HFFc6 (cell line): ENCODE results near the gene SPOCK1. TPM values are rescaled to one million over a fixed set of nuclear protein-coding genes. Genes with fewer than 3 reads are reported as not detected.

Source experiments
- DNase-seq: peaks from one replicate; pipeline ENCODE4 v3.0.0-alpha.2; 2018
- H3K27ac Mint-ChIP-seq: 2 replicates; pipeline ENCODE4 v1.8.0; 2020; ENCODE audit warnings: mild to moderate bottlenecking, mixed read lengths
- H3K27me3 Mint-ChIP-seq: 2 replicates; pipeline ENCODE4 v1.8.0; 2021; ENCODE audit warnings: mild to moderate bottlenecking, moderate library complexity, mixed read lengths; ENCODE audit not compliant: insufficient read depth
- H3K36me3 Mint-ChIP-seq: 2 replicates; pipeline ENCODE4 v1.8.0; 2021; ENCODE audit warnings: low read depth, mixed read lengths
- H3K4me1 Mint-ChIP-seq: 2 replicates; pipeline ENCODE4 v1.8.0; 2020; ENCODE audit warnings: low read depth, mixed read lengths
- H3K4me3 Mint-ChIP-seq: 2 replicates; pipeline ENCODE4 v1.8.0; 2020; ENCODE audit warnings: mild to moderate bottlenecking, moderate library complexity, mixed read lengths
- H3K9me3 Mint-ChIP-seq: 2 replicates; pipeline ENCODE4 v1.8.0; 2020; ENCODE audit warnings: mild to moderate bottlenecking, mixed read lengths
- total RNA-seq, 6 experiments: library from RNA; stranded (reverse); fragmentation: NEBNext Ultra II Directional; extraction: Animal tissue kit (Norgen Biotek cat#: 25700); gene quantifications; 2 replicates in 1 of 6; 3 replicates in 5 of 6; pipeline ENCODE4 v1.2.3, GENCODE V29; 2021
- TF ChIP-seq, protein P1 (sequence below): fragments of 200-600 bp; sonication (generic); IDR thresholded peaks from 2 replicates; pipeline ENCODE4 v1.5.0; 2021; ENCODE audit warnings: antibody characterized with exemption, mild to moderate bottlenecking

Gene SPOCK1
- total RNA-seq, 6 experiments from 2014 or later: 111 to 170 (median 125) TPM

DNA sequence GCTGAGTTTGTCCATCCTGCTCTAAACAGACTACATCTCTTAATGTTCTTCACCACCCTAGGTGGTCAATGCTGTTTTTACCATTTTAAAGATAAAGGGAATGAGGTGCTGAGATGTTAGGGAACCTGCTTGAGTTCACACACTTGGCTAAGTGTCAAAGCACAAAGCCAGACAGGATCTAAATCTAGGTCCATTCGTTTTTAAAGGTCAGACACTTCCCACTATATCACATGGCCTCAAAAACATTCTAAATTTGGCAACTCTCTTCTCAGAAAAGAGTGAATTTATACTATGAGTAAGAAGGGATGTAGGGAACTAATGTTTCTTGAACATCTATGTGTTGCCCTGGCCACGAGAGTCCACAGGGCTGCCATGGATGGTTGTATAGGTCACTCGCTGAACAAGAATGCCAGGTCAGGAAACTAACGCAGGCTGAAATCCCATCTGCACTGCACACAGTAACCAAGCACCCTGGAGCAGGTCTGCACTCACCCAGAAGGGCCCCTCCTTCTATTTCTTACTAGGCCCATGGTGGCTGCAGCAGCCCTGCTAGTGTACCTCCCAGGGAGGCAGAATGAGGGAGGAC is 213.0 kb downstream of the SPOCK1 start:
- Mint-ChIP-seq H3K27ac (peak overlapping the region; percentile 29; the same call in 1 of the 2 replicates), H3K4me1 (peaks cover 30% of the 10 kb centered on the region), H3K27me3 (peaks cover 6% of the 10 kb centered on the region), H3K4me3 (no peak overlapping the region), H3K36me3 (0 out of 2 replicates have a peak, but pooled peaks cover 4% of the 10 kb centered on the region), H3K9me3 (no peaks in the 10 kb centered on the region)
- TF ChIP-seq, protein P1, sequence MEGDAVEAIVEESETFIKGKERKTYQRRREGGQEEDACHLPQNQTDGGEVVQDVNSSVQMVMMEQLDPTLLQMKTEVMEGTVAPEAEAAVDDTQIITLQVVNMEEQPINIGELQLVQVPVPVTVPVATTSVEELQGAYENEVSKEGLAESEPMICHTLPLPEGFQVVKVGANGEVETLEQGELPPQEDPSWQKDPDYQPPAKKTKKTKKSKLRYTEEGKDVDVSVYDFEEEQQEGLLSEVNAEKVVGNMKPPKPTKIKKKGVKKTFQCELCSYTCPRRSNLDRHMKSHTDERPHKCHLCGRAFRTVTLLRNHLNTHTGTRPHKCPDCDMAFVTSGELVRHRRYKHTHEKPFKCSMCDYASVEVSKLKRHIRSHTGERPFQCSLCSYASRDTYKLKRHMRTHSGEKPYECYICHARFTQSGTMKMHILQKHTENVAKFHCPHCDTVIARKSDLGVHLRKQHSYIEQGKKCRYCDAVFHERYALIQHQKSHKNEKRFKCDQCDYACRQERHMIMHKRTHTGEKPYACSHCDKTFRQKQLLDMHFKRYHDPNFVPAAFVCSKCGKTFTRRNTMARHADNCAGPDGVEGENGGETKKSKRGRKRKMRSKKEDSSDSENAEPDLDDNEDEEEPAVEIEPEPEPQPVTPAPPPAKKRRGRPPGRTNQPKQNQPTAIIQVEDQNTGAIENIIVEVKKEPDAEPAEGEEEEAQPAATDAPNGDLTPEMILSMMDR: no peak
- DNase-seq: peak; percentile 43

DNA sequence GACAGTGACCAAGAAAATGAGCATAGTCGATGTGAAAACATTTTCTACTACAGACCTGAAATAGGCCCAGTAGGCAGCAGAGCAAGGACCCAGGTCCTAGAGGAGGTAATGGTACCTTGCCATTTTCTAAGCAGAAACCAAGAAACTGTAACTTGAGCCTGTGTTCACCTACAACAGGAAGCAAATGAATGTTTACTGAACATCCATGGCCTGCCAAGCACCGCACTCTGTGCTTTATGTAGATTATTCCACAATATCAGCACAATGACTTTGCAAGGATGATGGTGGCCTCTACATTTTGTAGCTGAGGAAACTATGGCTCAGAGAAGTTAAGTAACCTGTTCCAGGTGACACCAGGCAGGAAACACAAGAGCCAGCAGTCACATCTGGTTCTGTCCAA is 215.3 kb downstream of the SPOCK1 start:
- peaks cover 4% of the 10 kb centered on the region for H3K27me3 Mint-ChIP-seq
- no peaks in the 10 kb centered on the region for H3K9me3 Mint-ChIP-seq
- peaks cover 4% of the 10 kb centered on the region; the same call in 1 of the 2 replicates for H3K36me3 Mint-ChIP-seq
- H3K4me1 Mint-ChIP-seq: peaks cover 44% of the 10 kb centered on the region
- H3K27ac Mint-ChIP-seq: no peak overlapping the region
- TF ChIP-seq, protein P1: no peak
- no peak overlapping the region for H3K4me3 Mint-ChIP-seq
- DNase-seq: no peak

DNA sequence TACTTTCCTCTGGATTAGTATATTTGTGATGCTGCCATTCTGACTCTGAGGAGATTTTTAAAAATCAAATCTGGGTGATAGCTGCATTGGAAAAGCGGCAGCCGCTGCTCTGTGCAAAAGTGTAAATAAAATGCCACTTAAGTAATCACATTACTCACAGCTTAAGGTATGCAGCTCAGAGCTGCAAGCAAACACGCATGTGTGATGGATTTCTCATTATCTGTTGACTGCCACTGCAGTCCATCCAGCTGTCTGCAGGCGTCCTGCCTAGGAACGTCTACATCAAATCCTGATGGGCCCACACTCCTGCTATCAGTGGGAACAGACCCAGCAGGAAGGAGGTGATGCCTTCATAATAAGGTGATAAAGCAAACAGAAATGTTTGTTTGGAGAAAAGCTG is 216.9 kb downstream of the SPOCK1 start:
- Mint-ChIP-seq H3K27ac (no peak overlapping the region), H3K4me1 (peaks cover 57% of the 10 kb centered on the region), H3K4me3 (no peak overlapping the region), H3K9me3 (no peaks in the 10 kb centered on the region), H3K27me3 (peaks cover 4% of the 10 kb centered on the region), H3K36me3 (peaks cover 4% of the 10 kb centered on the region; the same call in 1 of the 2 replicates)
- TF ChIP-seq, protein P1: no peak
- DNase-seq: peak; percentile 9

DNA sequence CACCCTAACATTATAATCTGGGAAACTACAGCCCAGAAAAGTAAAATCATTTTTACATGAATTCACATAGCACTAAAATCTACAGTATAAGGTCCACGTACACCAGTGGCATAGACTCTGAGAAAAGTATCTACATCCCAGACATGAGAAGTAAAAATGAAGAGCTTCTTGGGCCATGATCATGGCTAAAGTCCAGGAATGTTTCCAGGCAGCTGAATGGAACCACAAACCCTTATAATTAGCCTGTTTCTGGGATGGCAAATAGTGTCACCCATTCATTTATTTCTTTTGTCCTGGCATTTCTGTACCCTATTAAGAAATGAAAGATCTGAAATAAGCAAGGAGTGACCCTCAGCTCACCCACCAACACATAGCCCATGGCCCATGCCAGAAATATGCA is 217.9 kb downstream of the SPOCK1 start:
- no peak for DNase-seq
- Mint-ChIP-seq H3K36me3 (peaks cover 4% of the 10 kb centered on the region; the same call in 1 of the 2 replicates), H3K27ac (no peak overlapping the region), H3K4me3 (no peak overlapping the region), H3K4me1 (peaks cover 53% of the 10 kb centered on the region), H3K9me3 (no peaks in the 10 kb centered on the region), H3K27me3 (peaks cover under 1% of the 10 kb centered on the region)
- TF ChIP-seq, protein P1: no peak

DNA sequence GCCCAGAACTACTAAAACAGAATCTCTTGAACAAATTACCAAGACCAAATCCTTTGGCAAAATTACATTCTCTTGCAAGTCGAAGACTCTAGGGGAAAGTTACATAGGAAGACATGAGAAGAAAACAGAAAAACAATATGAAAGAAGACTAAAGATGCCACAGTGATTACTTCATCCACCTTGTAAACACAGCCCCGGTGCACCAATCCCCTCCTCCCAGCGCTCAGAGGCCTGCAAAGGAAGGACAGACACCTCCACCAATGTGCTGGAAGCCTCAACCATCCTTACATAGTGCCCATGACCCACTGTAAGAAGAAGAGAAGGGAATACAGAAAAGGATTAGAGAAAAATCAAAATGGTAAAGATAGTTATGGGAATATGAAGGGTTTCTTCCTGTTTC is 218.5 kb downstream of the SPOCK1 start:
- no peaks in the 10 kb centered on the region; the same call in none of the 2 replicates for H3K27me3 Mint-ChIP-seq
- peaks cover 47% of the 10 kb centered on the region for H3K4me1 Mint-ChIP-seq
- DNase-seq: no peak
- TF ChIP-seq, protein P1: no peak
- no peak overlapping the region for H3K27ac Mint-ChIP-seq
- H3K9me3 Mint-ChIP-seq: no peaks in the 10 kb centered on the region
- H3K4me3 Mint-ChIP-seq: no peak overlapping the region
- H3K36me3 Mint-ChIP-seq: peaks cover 4% of the 10 kb centered on the region; the same call in 1 of the 2 replicates
